ENCODE measurements around the gene DNAAF1.

The DNAAF1 gene

GRCh38 chr16:84175350-84176081 is 30.4 kb downstream of the DNAAF1 start:
- no peak overlapping the region for H3K4me3 ChIP-seq (ENCODE audit: low read length)
- peak; percentile 29 for DNase-seq (ENCODE audit: low read depth)
- peak; percentile 65 for TF ChIP-seq CTCF (conservative IDR thresholded peaks at IDR 0.05; ENCODE audit: low read length)

DNA sequence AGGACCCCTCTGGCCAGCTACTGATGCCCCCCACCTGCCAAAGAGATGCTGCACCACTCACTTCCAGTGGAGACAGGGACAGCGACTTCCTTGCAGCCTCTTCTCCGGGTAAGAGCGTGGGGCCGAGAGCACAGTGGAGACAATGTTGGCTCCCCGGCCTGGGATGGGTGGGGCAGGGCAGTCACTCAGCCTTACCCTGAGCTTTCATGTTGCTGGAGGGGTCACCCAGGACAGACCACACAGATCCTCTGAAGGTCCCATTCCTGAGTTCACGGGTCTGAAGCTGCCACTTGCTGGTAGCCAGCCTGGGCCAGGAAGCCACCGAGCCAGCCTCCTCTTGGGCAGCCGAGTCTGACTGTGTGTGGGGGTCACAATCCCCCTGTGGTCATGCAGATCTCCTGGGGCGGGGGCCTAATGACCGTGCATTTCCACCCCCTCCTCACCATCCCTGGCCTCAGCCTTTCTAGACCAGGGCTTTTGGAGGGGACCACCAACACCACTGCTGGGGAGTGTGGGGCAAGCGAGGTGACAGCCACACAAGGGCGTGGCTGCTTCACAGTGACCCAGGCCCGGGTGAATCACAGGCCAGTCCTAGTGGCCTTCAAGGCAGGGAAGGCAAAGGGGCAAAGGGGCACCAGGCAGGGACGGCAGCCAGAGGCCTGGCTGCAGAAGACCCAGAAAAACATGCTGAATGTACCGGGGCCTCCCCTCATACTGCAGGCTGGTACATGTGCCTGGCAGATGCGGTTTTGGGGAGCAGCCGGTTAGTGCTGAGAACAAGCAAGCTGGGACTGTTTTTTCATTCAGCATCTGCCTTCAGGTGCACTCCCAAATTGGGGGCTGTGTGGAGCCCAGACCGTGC is 31.3 kb downstream of the DNAAF1 start:
- no peak overlapping the region for H3K4me3 ChIP-seq (ENCODE audit: low read length)
- no peak for TF ChIP-seq CTCF (conservative IDR thresholded peaks at IDR 0.05; ENCODE audit: low read length)
- no peak for DNase-seq (ENCODE audit: low read depth)

- H3K4me3 ChIP-seq (ENCODE audit: low read length): no peak overlapping the region
- TF ChIP-seq CTCF (conservative IDR thresholded peaks at IDR 0.05; ENCODE audit: low read length): no peak
- peak; percentile 59 for DNase-seq (ENCODE audit: low read depth)
These were observed 32.6 kb downstream of the DNAAF1 start for GRCh38 chr16:84177741-84178073.

DNA sequence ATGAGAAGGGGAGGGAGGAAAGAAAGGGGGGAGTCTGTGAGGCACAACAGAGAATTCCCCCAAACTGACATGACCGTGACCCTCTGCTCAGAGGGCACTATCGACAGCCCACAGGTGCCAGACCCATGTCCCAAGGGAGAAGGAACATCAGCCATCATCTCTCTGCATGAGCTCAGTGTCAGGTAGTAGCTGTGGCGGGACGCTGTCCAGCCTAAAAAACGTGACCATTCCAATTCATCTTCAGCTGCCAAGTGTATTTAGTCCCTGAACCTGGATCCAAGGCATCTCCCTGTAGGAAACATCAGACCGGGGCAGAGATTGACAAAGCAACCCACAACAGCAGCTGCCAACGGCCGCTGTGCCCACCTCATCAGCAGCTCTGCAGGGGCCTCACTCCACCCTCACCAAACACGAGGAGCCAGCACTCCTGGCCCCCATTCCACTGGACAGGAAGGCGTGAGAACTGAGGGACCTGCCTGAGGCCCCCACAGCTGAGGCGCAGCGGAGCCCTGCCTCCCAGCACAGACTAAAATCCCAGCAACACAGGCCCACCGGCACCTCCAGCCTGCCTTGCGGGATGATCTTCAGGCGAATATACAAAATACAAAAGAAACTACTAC is 33.1 kb downstream of the DNAAF1 start:
- TF ChIP-seq CTCF (conservative IDR thresholded peaks at IDR 0.05; ENCODE audit: low read length): no peak
- no peak for DNase-seq (ENCODE audit: low read depth)
- no peak overlapping the region for H3K4me3 ChIP-seq (ENCODE audit: low read length)

GRCh38 chr16:84178892-84179611 is 33.9 kb downstream of the DNAAF1 start:
- no peak for DNase-seq (ENCODE audit: low read depth)
- no peak for TF ChIP-seq CTCF (conservative IDR thresholded peaks at IDR 0.05; ENCODE audit: low read length)
- H3K4me3 ChIP-seq (ENCODE audit: low read length): no peak overlapping the region

DNA sequence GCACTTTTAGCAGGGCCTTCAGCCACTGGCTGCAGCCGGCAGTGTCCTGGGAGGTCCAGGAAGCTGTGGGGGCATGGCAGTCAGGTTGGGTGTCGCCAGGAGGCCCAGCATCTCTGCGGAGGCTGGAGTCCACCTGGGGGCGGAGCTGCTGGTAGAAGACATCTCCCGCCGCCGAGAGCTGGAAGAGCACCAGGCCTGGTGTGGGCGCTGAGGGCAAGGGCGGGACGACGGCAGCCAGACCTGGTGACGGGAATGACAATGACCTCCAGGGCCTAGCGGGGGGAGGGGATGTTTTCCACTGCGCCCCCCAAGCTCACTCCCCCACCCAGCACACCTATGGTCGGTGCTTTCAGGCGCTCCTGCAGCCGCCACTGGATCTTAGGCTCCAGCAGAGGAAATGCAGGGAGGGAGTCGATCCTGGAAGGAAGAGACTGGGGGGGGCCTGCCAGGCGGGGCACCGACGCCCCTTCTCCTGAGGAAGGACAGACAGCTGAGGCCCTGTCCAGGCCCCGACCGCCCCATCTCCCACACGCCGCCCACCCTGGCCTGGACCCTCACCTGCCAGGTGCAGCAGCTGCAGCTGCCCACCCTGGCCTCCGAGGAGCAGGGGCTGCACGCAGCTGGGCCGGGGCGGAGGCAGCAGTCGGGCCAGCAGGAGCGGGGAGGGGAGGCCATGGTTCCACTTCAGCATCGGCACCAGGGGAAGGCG is 34.7 kb downstream of the DNAAF1 start:
- TF ChIP-seq CTCF (conservative IDR thresholded peaks at IDR 0.05; ENCODE audit: low read length): no peak
- H3K4me3 ChIP-seq (ENCODE audit: low read length): no peak overlapping the region
- DNase-seq (ENCODE audit: low read depth): no peak
